ENCODE measurements around the gene CARD19.

DNA sequence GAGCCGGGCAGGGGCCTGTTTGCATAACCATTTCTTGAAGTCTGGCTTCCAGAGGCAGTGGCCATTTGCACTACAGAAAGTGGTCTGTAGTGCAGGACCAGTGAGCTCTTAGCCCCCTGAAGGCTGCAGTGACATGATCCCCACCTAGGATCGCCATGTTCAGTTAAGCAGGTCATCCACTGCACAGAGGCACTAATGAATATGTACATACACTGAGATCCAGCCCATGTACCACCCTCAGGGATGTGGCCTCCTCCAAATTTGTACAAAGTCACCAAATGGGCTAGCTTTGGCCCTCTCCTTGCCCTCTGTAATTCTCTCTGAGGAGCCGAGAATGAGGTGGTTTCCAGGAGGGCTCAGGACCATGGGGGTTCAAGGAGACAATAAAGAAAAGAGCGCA is 45.8 kb upstream of the CARD19 start:
- no peak for TF ChIP-seq POLR2A (IDR thresholded peaks at IDR 0.05; ENCODE audit: borderline replicate concordance, extremely low read depth, insufficient read depth, insufficient read length)
- no peak for TF ChIP-seq POLR2AphosphoS5 (IDR thresholded peaks at IDR 0.05; ENCODE audit: low read depth, low read length)
- TF ChIP-seq, protein P1, sequence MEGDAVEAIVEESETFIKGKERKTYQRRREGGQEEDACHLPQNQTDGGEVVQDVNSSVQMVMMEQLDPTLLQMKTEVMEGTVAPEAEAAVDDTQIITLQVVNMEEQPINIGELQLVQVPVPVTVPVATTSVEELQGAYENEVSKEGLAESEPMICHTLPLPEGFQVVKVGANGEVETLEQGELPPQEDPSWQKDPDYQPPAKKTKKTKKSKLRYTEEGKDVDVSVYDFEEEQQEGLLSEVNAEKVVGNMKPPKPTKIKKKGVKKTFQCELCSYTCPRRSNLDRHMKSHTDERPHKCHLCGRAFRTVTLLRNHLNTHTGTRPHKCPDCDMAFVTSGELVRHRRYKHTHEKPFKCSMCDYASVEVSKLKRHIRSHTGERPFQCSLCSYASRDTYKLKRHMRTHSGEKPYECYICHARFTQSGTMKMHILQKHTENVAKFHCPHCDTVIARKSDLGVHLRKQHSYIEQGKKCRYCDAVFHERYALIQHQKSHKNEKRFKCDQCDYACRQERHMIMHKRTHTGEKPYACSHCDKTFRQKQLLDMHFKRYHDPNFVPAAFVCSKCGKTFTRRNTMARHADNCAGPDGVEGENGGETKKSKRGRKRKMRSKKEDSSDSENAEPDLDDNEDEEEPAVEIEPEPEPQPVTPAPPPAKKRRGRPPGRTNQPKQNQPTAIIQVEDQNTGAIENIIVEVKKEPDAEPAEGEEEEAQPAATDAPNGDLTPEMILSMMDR (IDR thresholded peaks at IDR 0.05 in 2 of 3, conservative IDR thresholded peaks at IDR 0.05 in 1 of 3; ENCODE audit: borderline replicate concordance in 1 of 3, insufficient read depth in 1 of 3, low read depth in 2 of 3, low read length in 2 of 3): no peak
- TF ChIP-seq REST (IDR thresholded peaks at IDR 0.05; ENCODE audit: low read depth): no peak
- TF ChIP-seq JUND (IDR thresholded peaks at IDR 0.05): no peak
- TF ChIP-seq ZNF274 (IDR thresholded peaks at IDR 0.05; ENCODE audit: low read depth, low read length): no peak
- TF ChIP-seq EZH2 (IDR thresholded peaks at IDR 0.05): no peak
- no peak for TF ChIP-seq TCF7L2 (IDR thresholded peaks at IDR 0.05; ENCODE audit: borderline replicate concordance, extremely low read depth, insufficient read depth, insufficient read length)
